ENCODE results near the gene EID2. TPM values are rescaled to one million over a fixed set of nuclear protein-coding genes. Genes with fewer than 3 reads are reported as not detected.
A peak's percentile ranks its signal among the peaks of the same experiment; 100 is the strongest.

Gene EID2
- total RNA-seq, 4 donors from 2014 or later = 7.5 to 10.0 (median 8.1) TPM

GRCh38 chr19:39506944-39507714, 32.8 kb downstream of the EID2 start:
- in situ Hi-C loops (cut with MboI; ENCODE audit: low pct_ligation_motif_present in 1 of 4, low pct_unique_long_range_greater_than_20kb in 1 of 4, low sequenced_read_pairs in 3 of 4) = no loop called here
- peak overlapping the region in 3 of 4 donors; percentile 12 to 56 (median 34) for H3K4me3 ChIP-seq
- no peak overlapping the region for H3K27ac ChIP-seq
- TF ChIP-seq CTCF (IDR thresholded peaks at IDR 0.05) = no peak
- no peak for TF ChIP-seq POLR2A (IDR thresholded peaks at IDR 0.05)
- TF ChIP-seq EP300 (IDR thresholded peaks at IDR 0.05; ENCODE audit: low read depth) = no peak
- no peak for TF ChIP-seq POLR2AphosphoS5 (IDR thresholded peaks at IDR 0.05)
- H3K27me3 ChIP-seq = peaks cover 95% of the 10 kb centered on the region
- H3K36me3 ChIP-seq = no peaks in the 10 kb centered on the region
- no peaks in the 10 kb centered on the region for H3K9me3 ChIP-seq
- H3K4me1 ChIP-seq = peaks cover 0 to 13% (median 12%) of the 10 kb centered on the region in 4 donors
- intact Hi-C loops (cut with DNase I; ENCODE audit: low total_unique reads) = no loop called here
- no peak for DNase-seq
- 10% methylated on average over 38 of the region's 96 CpGs; no CpG with 5 or more reads in 1 of the 2 donors for WGBS, 2 donors (ENCODE audit: low coverage in 1 of 2)

GRCh38 chr19:39506598-39506943, 33.4 kb downstream of the EID2 start:
- in situ Hi-C loops (cut with MboI; ENCODE audit: low pct_ligation_motif_present in 1 of 4, low pct_unique_long_range_greater_than_20kb in 1 of 4, low sequenced_read_pairs in 3 of 4) = no loop called here
- no peaks in the 10 kb centered on the region for H3K9me3 ChIP-seq
- peak overlapping the region in 1 of 4 donors; percentile 56 for H3K4me3 ChIP-seq
- WGBS, 2 donors (ENCODE audit: low coverage in 1 of 2) = 69 to 85% methylated on average over 5 to 7 of the region's 7 CpGs
- intact Hi-C loops (cut with DNase I; ENCODE audit: low total_unique reads) = no loop called here
- TF ChIP-seq POLR2AphosphoS5 (IDR thresholded peaks at IDR 0.05) (no peak), CTCF (IDR thresholded peaks at IDR 0.05) (no peak), EP300 (IDR thresholded peaks at IDR 0.05; ENCODE audit: low read depth) (no peak), POLR2A (IDR thresholded peaks at IDR 0.05) (no peak)
- H3K27me3 ChIP-seq = peaks cover 94% of the 10 kb centered on the region
- DNase-seq = no peak
- H3K4me1 ChIP-seq = peaks cover 0 to 13% (median 12%) of the 10 kb centered on the region in 4 donors
- H3K36me3 ChIP-seq = no peaks in the 10 kb centered on the region
- H3K27ac ChIP-seq = no peak overlapping the region

- no peak for TF ChIP-seq POLR2AphosphoS5 (IDR thresholded peaks at IDR 0.05)
- peak; percentile 38 to 86 (median 73) for TF ChIP-seq CTCF (IDR thresholded peaks at IDR 0.05)
- DNase-seq = peak; percentile 63
Measured at GRCh38 chr19:39502640-39503417, 37.1 kb downstream of the EID2 start.

GRCh38 chr19:39501340-39501739, 38.6 kb downstream of the EID2 start:
- no peaks in the 10 kb centered on the region for H3K36me3 ChIP-seq
- 67 to 78% methylated on average over 1 to 5 of the region's 5 CpGs for WGBS, 2 donors (ENCODE audit: low coverage in 1 of 2)
- H3K9me3 ChIP-seq = no peaks in the 10 kb centered on the region
- TF ChIP-seq POLR2A (IDR thresholded peaks at IDR 0.05) = no peak
- in situ Hi-C loops (cut with MboI; ENCODE audit: low pct_ligation_motif_present in 1 of 4, low pct_unique_long_range_greater_than_20kb in 1 of 4, low sequenced_read_pairs in 3 of 4) = no loop called here
- H3K4me1 ChIP-seq = peaks cover 15 to 25% (median 22%) of the 10 kb centered on the region in 4 donors
- no peak overlapping the region for H3K27ac ChIP-seq
- intact Hi-C loops (cut with DNase I; ENCODE audit: low total_unique reads) = no loop called here
- H3K27me3 ChIP-seq = peaks cover 96% of the 10 kb centered on the region
- no peak overlapping the region for H3K4me3 ChIP-seq
- no peak for DNase-seq

More at GRCh38 chr19:39502640-39503417, 37.1 kb downstream of the EID2 start:
- 52 to 70% methylated on average over 2 to 24 of the region's 69 CpGs for WGBS, 2 donors (ENCODE audit: low coverage in 1 of 2)
- intact Hi-C loops (cut with DNase I; ENCODE audit: low total_unique reads) = no loop called here
- H3K36me3 ChIP-seq = no peaks in the 10 kb centered on the region
- peaks cover 96% of the 10 kb centered on the region for H3K27me3 ChIP-seq
- H3K27ac ChIP-seq = no peak overlapping the region
- no peaks in the 10 kb centered on the region for H3K9me3 ChIP-seq
- no peak overlapping the region for H3K4me3 ChIP-seq
- in situ Hi-C loops (cut with MboI; ENCODE audit: low pct_ligation_motif_present in 1 of 4, low pct_unique_long_range_greater_than_20kb in 1 of 4, low sequenced_read_pairs in 3 of 4) = no loop called here
- peaks cover 11 to 30% (median 27%) of the 10 kb centered on the region in 4 donors for H3K4me1 ChIP-seq
